Mammary epithelial cell (primary cell): Measurements from ENCODE around the gene STAMBP.

ENCODE experiments used
- EZH2 ChIP-seq: IDR thresholded peaks from 2 replicates; pipeline ENCODE4 v1.6.1; 2012; ENCODE audit warnings: low read length, inconsistent platforms, borderline replicate concordance
- TF ChIP-seq, protein P1 (sequence below), 2 donors: IDR thresholded peaks in 1 of 2; conservative IDR thresholded peaks in 1 of 2; 2 replicates each; pipeline ENCODE4 v1.5.1; 2011 to 2012; ENCODE audit warnings: inconsistent platforms in 2 of 2, low read length in 2 of 2, mild to moderate bottlenecking in 2 of 2, control low read depth in 1 of 2, low read depth in 1 of 2; ENCODE audit not compliant: insufficient read depth in 1 of 2; ENCODE audit errors: extremely low read depth in 1 of 2

- TF ChIP-seq, protein P1, sequence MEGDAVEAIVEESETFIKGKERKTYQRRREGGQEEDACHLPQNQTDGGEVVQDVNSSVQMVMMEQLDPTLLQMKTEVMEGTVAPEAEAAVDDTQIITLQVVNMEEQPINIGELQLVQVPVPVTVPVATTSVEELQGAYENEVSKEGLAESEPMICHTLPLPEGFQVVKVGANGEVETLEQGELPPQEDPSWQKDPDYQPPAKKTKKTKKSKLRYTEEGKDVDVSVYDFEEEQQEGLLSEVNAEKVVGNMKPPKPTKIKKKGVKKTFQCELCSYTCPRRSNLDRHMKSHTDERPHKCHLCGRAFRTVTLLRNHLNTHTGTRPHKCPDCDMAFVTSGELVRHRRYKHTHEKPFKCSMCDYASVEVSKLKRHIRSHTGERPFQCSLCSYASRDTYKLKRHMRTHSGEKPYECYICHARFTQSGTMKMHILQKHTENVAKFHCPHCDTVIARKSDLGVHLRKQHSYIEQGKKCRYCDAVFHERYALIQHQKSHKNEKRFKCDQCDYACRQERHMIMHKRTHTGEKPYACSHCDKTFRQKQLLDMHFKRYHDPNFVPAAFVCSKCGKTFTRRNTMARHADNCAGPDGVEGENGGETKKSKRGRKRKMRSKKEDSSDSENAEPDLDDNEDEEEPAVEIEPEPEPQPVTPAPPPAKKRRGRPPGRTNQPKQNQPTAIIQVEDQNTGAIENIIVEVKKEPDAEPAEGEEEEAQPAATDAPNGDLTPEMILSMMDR (conservative IDR thresholded peaks at IDR 0.05 in 1 of 2, IDR thresholded peaks at IDR 0.05 in 1 of 2; ENCODE audit: extremely low read depth in 1 of 2, insufficient read depth in 1 of 2, low read depth in 1 of 2, low read length in 2 of 2), result no peak
- no peak for TF ChIP-seq EZH2
Measured at GRCh38 chr2:73917296-73917695, 88.5 kb downstream of the STAMBP start.
